Prostate gland (tissue), 2 donors: ENCODE results near the gene TRPC3. TPM values are rescaled to one million over a fixed set of nuclear protein-coding genes. Genes with fewer than 3 reads are reported as not detected.
"Not testable (repeated sequence)": the region's sequence is repeated elsewhere in the genome, so short reads cannot be mapped to it uniquely, and the experiment has no call there.

Experiments used
- DNase-seq: peaks from one replicate; pipeline ENCODE4 v3.0.0-alpha.2; 2019; ENCODE audit warnings: low spot score
- H3K27ac ChIP-seq, 2 donors: fragments of 200-600 bp; sonication (generic); 2 replicates each; pipeline ENCODE4 v1.5.1; 2017 to 2019
- H3K27me3 ChIP-seq: fragments of 200-600 bp; sonication (generic); replicated peaks from 2 replicates; pipeline ENCODE4 v1.5.1; 2019; ENCODE audit not compliant: insufficient read depth
- H3K36me3 ChIP-seq, 2 donors: fragments of 200-600 bp; sonication (generic); 1 replicate in 1 of 2; 2 replicates in 1 of 2; pipeline versions ENCODE4 v1.5.1 to v1.8.1; 2017 to 2019
- H3K4me1 ChIP-seq: fragments of 200-600 bp; sonication (generic); replicated peaks from 2 replicates; pipeline ENCODE4 v1.5.1; 2019
- H3K4me3 ChIP-seq, 2 donors: fragments of 200-600 bp; sonication (generic); 2 replicates each; pipeline ENCODE4 v1.5.1; 2017 to 2019
- H3K9me3 ChIP-seq: fragments of 200-600 bp; sonication (generic); 2 replicates; pipeline ENCODE4 v1.5.1; 2017
- POLR2A ChIP-seq: fragments of 450-650 bp; IDR thresholded peaks from one replicate; pipeline ENCODE4 v1.6.1; 2016; ENCODE audit warnings: antibody characterized with exemption, mild to moderate bottlenecking
- POLR2AphosphoS5 ChIP-seq: sonication (generic); formaldehyde crosslinking; IDR thresholded peaks from one replicate; pipeline ENCODE4 v1.6.1; 2017; ENCODE audit warnings: antibody characterized with exemption
- WGBS: methylation state at CpG from one replicate; pipeline ENCODE4 v1.1.5; 2018; 5-methylcytosine and 5-hydroxymethylcytosine counted together
- intact Hi-C: fragments of 100-400 bp; cut with DNase I; formaldehyde crosslinking; loops from one replicate; pipeline ENCODE4 v1.14.2; 2022
- total RNA-seq, 2 donors: library from RNA; depleted of rRNA; stranded (reverse); fragments of >200 nt; gene quantifications; one replicate each; pipeline ENCODE4 v1.1.0, GENCODE V29; 2016
- TF ChIP-seq, protein P1 (sequence below), 4 experiments: fragments of 200-600 bp in 2 of 4; fragments of 450-650 bp in 2 of 4; sonication (generic) in 2 of 4; IDR thresholded peaks; 1 replicate in 3 of 4; 2 replicates in 1 of 4; pipeline ENCODE4 v1.5.1; 2016 to 2019; ENCODE audit warnings: antibody characterized with exemption in 4 of 4, mild to moderate bottlenecking in 2 of 4, moderate library complexity in 2 of 4

Gene TRPC3
- total RNA-seq, 2 donors from 2014 or later = 1.5 TPM; not detected in 1

DNA sequence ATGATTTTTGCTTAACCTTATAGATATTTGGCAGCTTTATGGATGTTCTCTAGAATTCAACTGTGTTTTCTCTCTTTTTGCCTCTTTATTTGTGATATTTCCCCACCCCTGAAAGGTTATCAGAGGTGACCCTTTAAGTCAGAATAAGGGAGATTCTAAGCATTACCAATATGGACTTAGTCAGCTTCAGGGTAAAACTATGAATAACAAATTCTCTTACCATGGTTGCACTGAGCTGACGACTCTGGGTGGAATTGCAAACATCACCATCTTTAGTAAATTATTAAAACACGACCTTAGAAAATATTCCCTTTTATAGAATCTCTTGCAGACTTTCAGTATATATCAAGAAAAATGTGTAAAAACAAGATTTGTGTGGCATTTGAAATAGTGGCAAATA lies 21.6 kb downstream of the TRPC3 start:
- intact Hi-C loops = no loop called here
- no peak overlapping the region for H3K27ac ChIP-seq
- H3K4me1 ChIP-seq = no peaks in the 10 kb centered on the region
- no peak overlapping the region for H3K4me3 ChIP-seq
- DNase-seq = no peak
- H3K36me3 ChIP-seq = no peaks in the 10 kb centered on the region
- H3K27me3 ChIP-seq = no peaks in the 10 kb centered on the region
- no peaks in the 10 kb centered on the region for H3K9me3 ChIP-seq
- 62% methylated on average over 2 of the region's 2 CpGs for WGBS
- TF ChIP-seq POLR2A = no peak
- TF ChIP-seq POLR2AphosphoS5 = no peak
- TF ChIP-seq, protein P1, sequence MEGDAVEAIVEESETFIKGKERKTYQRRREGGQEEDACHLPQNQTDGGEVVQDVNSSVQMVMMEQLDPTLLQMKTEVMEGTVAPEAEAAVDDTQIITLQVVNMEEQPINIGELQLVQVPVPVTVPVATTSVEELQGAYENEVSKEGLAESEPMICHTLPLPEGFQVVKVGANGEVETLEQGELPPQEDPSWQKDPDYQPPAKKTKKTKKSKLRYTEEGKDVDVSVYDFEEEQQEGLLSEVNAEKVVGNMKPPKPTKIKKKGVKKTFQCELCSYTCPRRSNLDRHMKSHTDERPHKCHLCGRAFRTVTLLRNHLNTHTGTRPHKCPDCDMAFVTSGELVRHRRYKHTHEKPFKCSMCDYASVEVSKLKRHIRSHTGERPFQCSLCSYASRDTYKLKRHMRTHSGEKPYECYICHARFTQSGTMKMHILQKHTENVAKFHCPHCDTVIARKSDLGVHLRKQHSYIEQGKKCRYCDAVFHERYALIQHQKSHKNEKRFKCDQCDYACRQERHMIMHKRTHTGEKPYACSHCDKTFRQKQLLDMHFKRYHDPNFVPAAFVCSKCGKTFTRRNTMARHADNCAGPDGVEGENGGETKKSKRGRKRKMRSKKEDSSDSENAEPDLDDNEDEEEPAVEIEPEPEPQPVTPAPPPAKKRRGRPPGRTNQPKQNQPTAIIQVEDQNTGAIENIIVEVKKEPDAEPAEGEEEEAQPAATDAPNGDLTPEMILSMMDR (IDR thresholded peaks at IDR 0.05) = no peak

DNA sequence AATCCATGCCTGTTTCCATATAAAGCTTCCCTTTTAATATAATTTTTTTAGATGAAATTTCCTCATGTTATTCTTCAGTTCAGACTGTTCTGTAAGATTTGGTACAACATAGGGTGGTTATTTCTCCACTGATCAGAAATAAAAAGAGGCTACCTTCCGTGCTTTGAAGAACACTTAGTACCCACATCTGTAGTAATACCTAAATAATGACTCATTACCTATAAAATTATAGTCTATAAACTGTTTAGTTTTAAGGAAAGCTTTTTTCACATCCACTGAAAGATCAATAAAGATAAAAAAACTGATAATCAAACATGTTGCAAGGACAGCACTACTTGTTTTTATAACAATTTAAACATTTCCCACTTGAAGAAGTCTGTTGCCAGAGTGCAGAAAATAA lies 23.9 kb downstream of the TRPC3 start:
- TF ChIP-seq, protein P1 (IDR thresholded peaks at IDR 0.05) = no peak
- no peak for TF ChIP-seq POLR2AphosphoS5
- TF ChIP-seq POLR2A = no peak

DNA sequence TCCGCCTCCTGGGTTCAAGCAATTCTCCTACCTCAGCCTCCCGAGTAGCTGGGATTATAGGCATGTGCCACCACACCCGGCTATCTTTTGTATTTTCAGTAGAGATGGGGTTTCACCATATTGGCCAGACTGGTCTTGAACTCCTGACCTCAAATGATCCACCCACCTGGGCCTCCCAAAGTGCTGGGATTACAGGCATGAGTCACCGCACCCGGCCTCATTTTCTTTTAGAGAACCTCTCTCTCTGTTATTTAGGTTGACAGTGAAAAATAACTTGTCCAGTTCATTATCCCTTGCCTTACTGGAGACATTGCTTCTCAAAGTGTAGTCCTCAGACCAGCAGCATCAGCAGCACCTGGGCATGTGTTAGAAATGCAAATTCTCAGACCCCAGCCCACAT lies 25.4 kb downstream of the TRPC3 start:
- H3K27ac ChIP-seq, H3K4me1 ChIP-seq, intact Hi-C loops, DNase-seq, H3K36me3 ChIP-seq, H3K27me3 ChIP-seq, H3K4me3 ChIP-seq, H3K9me3 ChIP-seq: not testable (repeated sequence)
- WGBS = 86% methylated on average over 5 of the region's 5 CpGs

More for the DNA sequence above, 23.9 kb downstream of the TRPC3 start:
- no peaks in the 10 kb centered on the region for H3K27me3 ChIP-seq
- H3K27ac ChIP-seq = no peak overlapping the region
- no peaks in the 10 kb centered on the region for H3K4me1 ChIP-seq
- 26% methylated on average over 1 of the region's 1 CpG for WGBS
- H3K4me3 ChIP-seq = no peak overlapping the region
- no peak for DNase-seq
- no peaks in the 10 kb centered on the region for H3K36me3 ChIP-seq
- intact Hi-C loops = no loop called here
- no peaks in the 10 kb centered on the region for H3K9me3 ChIP-seq

DNA sequence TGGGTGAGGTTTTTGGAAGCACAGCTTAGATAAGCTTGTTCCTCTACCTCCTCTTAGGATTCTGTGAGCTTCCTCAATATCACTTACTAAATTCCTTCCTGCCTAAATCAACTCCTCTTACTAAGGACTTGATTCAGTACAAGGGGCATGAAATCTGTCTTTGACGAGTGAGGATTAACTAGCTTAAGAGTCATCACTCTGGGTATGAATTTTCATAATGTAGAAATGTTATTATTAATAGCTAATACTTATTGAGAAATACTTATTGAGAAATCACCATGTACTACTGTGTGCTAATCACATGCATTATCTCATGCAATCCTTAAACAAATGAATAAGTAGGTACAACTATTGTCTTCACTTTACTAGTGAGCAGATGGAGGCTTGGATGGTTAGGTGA lies 28.6 kb downstream of the TRPC3 start:
- Histone ChIP-seq H3K27ac (no peak overlapping the region), H3K36me3 (no peaks in the 10 kb centered on the region), H3K4me3 (no peak overlapping the region), H3K27me3 (no peaks in the 10 kb centered on the region), H3K9me3 (no peaks in the 10 kb centered on the region), H3K4me1 (no peaks in the 10 kb centered on the region)
- WGBS = 86% methylated on average over 1 of the region's 1 CpG
- TF ChIP-seq POLR2A (no peak), POLR2AphosphoS5 (no peak)
- TF ChIP-seq, protein P1 (IDR thresholded peaks at IDR 0.05) = no peak
- DNase-seq = no peak
- intact Hi-C loops = no loop called here

DNA sequence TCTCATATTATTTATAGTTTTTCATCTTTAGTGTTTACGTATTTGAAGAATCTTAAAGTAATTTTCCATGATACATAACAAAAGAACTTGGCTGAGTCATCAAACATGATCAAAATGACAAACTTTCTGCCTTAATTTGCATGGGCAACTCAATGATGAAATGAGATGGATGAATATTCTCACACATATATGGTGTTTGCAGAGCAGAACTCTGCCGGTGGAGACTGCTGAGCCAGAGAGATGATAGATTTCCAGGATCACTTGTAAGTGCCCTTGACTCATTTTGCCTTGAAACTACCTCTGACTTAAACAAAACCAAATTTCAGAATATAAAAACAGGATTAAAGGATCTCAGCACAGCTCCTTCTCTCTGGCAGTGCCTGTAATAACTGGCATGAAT lies 38.2 kb downstream of the TRPC3 start:
- no peak overlapping the region for H3K4me3 ChIP-seq
- H3K27me3 ChIP-seq = no peaks in the 10 kb centered on the region
- no peaks in the 10 kb centered on the region for H3K36me3 ChIP-seq
- no peak for DNase-seq
- H3K9me3 ChIP-seq = no peaks in the 10 kb centered on the region
- H3K4me1 ChIP-seq = no peaks in the 10 kb centered on the region
- TF ChIP-seq POLR2A = no peak
- TF ChIP-seq, protein P1 (IDR thresholded peaks at IDR 0.05) = no peak
- intact Hi-C loops = no loop called here
- WGBS = 87% methylated on average over 2 of the region's 2 CpGs
- no peak overlapping the region for H3K27ac ChIP-seq
